ENCODE measurements around the gene TAF12.

DNA sequence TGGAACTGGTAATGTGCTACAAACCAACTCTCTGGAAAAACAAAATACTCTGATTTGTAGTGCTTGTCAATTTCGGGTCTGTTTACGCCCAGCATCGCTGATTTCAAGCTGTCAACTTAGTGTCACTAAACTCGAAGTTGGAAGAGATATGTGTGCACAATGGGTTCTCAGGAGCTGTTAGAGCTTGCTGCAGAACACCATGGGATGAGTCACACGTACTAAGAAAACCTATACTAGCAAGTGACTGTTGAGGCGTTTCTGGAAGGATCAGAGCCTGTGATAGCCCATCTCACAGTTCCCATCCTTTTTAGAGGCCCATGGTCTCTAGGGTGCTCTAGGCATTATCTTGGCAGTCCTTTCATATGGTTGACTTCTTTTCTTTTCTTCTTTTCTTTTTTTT lies 40.0 kb upstream of the TAF12 start:
- TF ChIP-seq CTCF (IDR thresholded peaks at IDR 0.05; ENCODE audit: low read length) (no peak), EZH2 (IDR thresholded peaks at IDR 0.05; ENCODE audit: borderline replicate concordance, low read length) (no peak)
